Subcutaneous adipose tissue (tissue), 4 donors: ENCODE results near the gene NKD2. TPM values are rescaled to one million over a fixed set of nuclear protein-coding genes. Genes with fewer than 3 reads are reported as not detected.

Source experiments
- total RNA-seq, 4 donors: library from RNA; depleted of rRNA; stranded (reverse); fragments of >200 nt; gene quantifications; one replicate each; pipeline ENCODE4 v1.1.0, GENCODE V29; 2016
- TF ChIP-seq, protein P1 (sequence below): fragments of 450-650 bp; IDR thresholded peaks from one replicate; pipeline ENCODE4 v1.5.1; 2016; ENCODE audit warnings: low read depth, mild to moderate bottlenecking, control low read depth, antibody characterized with exemption, moderate library complexity

NKD2 gene, protein sequence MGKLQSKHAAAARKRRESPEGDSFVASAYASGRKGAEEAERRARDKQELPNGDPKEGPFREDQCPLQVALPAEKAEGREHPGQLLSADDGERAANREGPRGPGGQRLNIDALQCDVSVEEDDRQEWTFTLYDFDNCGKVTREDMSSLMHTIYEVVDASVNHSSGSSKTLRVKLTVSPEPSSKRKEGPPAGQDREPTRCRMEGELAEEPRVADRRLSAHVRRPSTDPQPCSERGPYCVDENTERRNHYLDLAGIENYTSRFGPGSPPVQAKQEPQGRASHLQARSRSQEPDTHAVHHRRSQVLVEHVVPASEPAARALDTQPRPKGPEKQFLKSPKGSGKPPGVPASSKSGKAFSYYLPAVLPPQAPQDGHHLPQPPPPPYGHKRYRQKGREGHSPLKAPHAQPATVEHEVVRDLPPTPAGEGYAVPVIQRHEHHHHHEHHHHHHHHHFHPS
- total RNA-seq: 1 to 10 TPM in 1 of 4 donors, not detected in 3; 1.1 TPM

DNA sequence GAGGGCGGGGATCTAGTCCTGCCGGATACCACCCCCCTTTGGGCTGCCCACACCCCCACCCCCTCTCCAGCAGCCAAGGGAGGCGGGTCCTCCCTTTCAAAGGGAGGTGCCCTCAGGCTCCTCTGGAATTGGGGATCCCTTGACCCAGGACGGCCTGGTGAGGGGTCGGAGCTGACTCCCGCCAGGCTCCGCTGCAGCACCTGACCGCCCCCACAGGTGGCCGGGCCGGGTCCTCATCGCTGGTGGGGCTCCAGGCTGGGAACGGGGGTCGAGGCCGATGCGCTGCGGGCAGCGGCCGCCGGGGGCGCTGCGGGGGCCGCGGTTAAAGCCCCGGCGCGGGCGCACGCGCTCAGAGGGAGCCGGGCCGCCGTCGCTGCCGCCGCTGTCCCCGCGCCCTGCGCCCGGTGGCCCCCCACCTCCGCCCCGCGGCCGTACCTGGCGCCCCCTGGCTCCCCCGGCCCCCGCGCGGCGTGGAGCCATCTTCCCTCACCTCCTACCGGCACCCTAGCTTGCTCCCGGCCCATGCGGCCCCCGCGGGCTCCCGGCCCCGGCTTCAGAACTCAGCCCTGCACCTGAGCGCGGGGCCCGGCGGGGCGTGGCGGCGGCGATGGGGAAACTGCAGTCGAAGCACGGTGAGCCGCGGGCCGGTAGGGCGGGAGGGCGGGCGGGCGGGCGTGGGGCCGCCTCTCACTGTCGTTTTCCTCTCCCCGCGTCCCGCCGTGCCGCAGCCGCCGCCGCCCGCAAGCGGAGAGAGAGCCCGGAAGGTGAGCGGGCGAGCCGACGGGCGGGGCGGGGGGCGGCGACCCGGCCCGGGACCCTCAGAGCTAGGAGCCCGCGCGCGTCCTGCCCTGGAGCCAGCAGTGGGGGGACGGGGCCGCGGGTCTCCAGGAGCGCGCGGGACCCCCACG is at the start of gene NKD2:
TSS of gene NKD2 (plus strand) at position 352 of the 908 bp plus-strand sequence. CDS start at position 608, 256 bp downstream.
- TF ChIP-seq, protein P1, sequence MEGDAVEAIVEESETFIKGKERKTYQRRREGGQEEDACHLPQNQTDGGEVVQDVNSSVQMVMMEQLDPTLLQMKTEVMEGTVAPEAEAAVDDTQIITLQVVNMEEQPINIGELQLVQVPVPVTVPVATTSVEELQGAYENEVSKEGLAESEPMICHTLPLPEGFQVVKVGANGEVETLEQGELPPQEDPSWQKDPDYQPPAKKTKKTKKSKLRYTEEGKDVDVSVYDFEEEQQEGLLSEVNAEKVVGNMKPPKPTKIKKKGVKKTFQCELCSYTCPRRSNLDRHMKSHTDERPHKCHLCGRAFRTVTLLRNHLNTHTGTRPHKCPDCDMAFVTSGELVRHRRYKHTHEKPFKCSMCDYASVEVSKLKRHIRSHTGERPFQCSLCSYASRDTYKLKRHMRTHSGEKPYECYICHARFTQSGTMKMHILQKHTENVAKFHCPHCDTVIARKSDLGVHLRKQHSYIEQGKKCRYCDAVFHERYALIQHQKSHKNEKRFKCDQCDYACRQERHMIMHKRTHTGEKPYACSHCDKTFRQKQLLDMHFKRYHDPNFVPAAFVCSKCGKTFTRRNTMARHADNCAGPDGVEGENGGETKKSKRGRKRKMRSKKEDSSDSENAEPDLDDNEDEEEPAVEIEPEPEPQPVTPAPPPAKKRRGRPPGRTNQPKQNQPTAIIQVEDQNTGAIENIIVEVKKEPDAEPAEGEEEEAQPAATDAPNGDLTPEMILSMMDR: no peak

- TF ChIP-seq, protein P1: no peak
Measured at GRCh38 chr5:959581-960531, 48.7 kb upstream of the NKD2 start.

- TF ChIP-seq, protein P1: no peak
Measured at GRCh38 chr5:960551-960950, 48.1 kb upstream of the NKD2 start.

DNA sequence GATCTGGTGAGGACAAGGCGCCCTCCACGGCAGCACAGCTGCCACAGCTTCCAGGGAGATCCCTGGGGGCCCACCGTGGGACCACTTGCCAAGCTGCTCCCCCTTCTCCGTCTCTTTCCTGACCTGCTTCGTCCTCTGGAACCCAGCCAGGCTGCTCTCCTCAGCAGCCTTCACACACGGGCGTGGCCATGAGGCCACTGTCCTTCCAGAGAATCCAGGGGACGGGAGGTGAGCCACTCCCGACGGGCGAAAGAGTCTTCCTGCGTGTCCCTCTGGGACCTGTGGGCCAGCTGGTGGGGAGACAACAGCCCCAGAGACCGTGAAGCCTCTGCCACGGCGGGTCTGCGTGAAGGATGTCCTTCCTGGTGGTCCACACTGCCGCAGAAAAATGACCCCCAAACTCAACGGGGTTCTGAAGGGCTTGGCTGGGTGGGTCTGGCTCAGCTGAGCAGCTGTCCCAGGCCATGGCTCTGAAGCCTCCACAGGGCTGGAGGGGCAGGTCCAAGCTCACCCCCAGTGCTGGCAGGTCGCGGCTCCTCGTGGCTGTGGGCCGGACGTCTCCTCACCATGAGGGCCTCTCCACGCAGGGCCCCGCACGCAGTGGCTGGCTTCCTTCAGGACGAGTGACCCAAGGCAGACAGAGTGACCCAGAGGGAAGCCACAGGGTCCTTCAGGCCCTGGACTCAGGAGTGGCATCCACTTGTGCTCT is 47.4 kb upstream of the NKD2 start:
- TF ChIP-seq, protein P1: no peak

DNA sequence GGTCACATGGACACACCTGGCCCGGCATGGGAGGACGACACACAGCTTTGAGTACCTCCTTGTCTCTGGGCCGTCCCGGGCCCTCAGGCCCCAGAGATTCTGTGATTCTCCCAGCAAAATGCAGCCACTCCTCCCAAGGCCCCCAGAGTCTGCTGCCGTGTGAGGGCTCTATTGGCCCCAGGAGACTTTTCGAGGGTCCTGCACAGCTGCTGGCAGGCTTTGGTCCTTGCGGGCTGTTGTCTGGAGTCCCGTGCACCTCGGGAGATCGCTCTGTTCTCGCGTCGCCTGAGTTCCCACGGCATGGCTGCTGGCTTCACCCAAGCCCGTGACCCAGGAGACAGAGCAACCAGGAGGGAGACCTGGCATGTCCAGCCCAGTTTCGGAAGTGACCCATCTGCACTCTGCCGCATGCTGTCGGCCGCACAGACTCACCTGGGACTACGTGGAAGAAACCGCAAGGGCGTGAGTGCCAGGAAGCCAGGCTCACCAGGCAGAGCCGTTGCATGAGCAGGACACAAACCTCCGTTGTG is 46.8 kb upstream of the NKD2 start:
- TF ChIP-seq, protein P1: no peak

GRCh38 chr5:962386-962785 is 46.2 kb upstream of the NKD2 start:
- TF ChIP-seq, protein P1: no peak
